Parathyroid adenoma (tissue), 2 donors: ENCODE data around the gene TSC22D2.

Experiments used
- H2AFZ ChIP-seq: fragments of 300-600 bp; sonication (generic); one replicate; pipeline ENCODE4 v1.7.0; 2017; ENCODE audit warnings: antibody characterized with exemption, mild to moderate bottlenecking
- H3K27ac ChIP-seq: fragments of 300-600 bp; sonication (generic); one replicate; pipeline ENCODE4 v1.7.0; 2017
- H3K27me3 ChIP-seq: fragments of 300-600 bp; sonication (generic); one replicate; pipeline ENCODE4 v1.7.0; 2017; ENCODE audit warnings: low read length; ENCODE audit not compliant: control insufficient read depth, insufficient read depth
- H3K36me3 ChIP-seq: fragments of 300-600 bp; sonication (generic); one replicate; pipeline ENCODE4 v1.7.0; 2017; ENCODE audit warnings: low read length; ENCODE audit not compliant: control insufficient read depth, insufficient read depth
- H3K4me1 ChIP-seq: fragments of 300-600 bp; sonication (generic); one replicate; pipeline ENCODE4 v1.7.0; 2017; ENCODE audit warnings: control low read depth
- H3K4me2 ChIP-seq: fragments of 300-600 bp; sonication (generic); one replicate; pipeline ENCODE4 v1.7.0; 2017; ENCODE audit warnings: low read length
- H3K4me3 ChIP-seq: fragments of 300-600 bp; sonication (generic); one replicate; pipeline ENCODE4 v1.7.0; 2017; ENCODE audit warnings: low read depth, low read length
- H3K79me2 ChIP-seq: fragments of 300-600 bp; sonication (generic); one replicate; pipeline ENCODE4 v1.7.0; 2017; ENCODE audit warnings: control low read depth
- H3K9ac ChIP-seq: fragments of 300-600 bp; sonication (generic); one replicate; pipeline ENCODE4 v1.7.0; 2017; ENCODE audit warnings: mild to moderate bottlenecking
- H3K9me3 ChIP-seq: fragments of 300-600 bp; sonication (generic); one replicate; pipeline ENCODE4 v1.7.0; 2017; ENCODE audit warnings: low read length; ENCODE audit not compliant: control insufficient read depth
- CTCF ChIP-seq: fragments of 300-600 bp; sonication (generic); IDR thresholded peaks from one replicate; pipeline ENCODE4 v1.7.0; 2017; ENCODE audit warnings: antibody characterized with exemption, mild to moderate bottlenecking
- donor health status: primary hyperparathyroidism.

Gene TSC22D2

GRCh38 chr3:150408221-150409124 lies at the start of gene TSC22D2:
TSS of gene TSC22D2 (plus strand) at chr3:150408298. CDS start at chr3:150409351, 1,053 bp downstream.
- Histone ChIP-seq H3K9ac (peak within 1 kb of the TSS; percentile 95), H3K36me3 (no peaks in the 10 kb centered on the region), H3K79me2 (peaks cover 24% of the 10 kb centered on the region), H3K4me3 (peak within 1 kb of the TSS; percentile 80), H3K9me3 (no peaks in the 10 kb centered on the region), H3K4me2 (peak within 1 kb of the TSS; percentile 85), H3K27ac (peak within 1 kb of the TSS; percentile 98), H3K27me3 (no peaks in the 10 kb centered on the region), H2AFZ (peak within 1 kb of the TSS; percentile 95), H3K4me1 (peaks cover 4% of the 10 kb centered on the region)
- TF ChIP-seq CTCF = no peak

- Histone ChIP-seq H3K4me3 (no peak overlapping the region), H3K79me2 (no peaks in the 10 kb centered on the region), H3K27ac (no peak overlapping the region), H2AFZ (no peak overlapping the region), H3K9ac (no peak overlapping the region), H3K4me2 (no peak overlapping the region), H3K4me1 (no peaks in the 10 kb centered on the region), H3K9me3 (no peaks in the 10 kb centered on the region), H3K36me3 (no peaks in the 10 kb centered on the region), H3K27me3 (no peaks in the 10 kb centered on the region)
- no peak for TF ChIP-seq CTCF
Observed at GRCh38 chr3:150359381-150359780, 48.7 kb upstream of the TSC22D2 start.

DNA sequence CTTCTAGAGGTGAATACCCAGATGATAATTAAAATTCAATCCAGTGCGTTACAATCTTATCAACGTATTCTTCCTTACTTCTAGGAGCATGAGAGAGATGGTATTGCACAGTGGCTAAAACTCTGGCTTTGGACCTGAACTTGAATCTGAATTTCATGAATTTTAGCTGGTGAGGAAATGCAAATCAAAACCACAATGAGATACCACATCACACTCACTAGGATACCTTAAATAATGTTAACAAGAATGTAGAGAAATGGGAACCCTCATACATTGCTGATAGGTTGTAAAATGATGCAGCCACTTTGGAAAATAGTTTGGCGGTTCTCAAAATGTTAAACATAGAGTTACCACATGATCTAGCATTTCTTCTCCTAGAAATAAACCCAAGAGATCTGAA lies 47.1 kb upstream of the TSC22D2 start:
- no peak overlapping the region for H3K4me3 ChIP-seq
- H3K9ac ChIP-seq = no peak overlapping the region
- H3K36me3 ChIP-seq = no peaks in the 10 kb centered on the region
- H3K27me3 ChIP-seq = no peaks in the 10 kb centered on the region
- no peaks in the 10 kb centered on the region for H3K9me3 ChIP-seq
- H3K4me1 ChIP-seq = no peaks in the 10 kb centered on the region
- no peak overlapping the region for H3K4me2 ChIP-seq
- H3K79me2 ChIP-seq = no peaks in the 10 kb centered on the region
- no peak for TF ChIP-seq CTCF
- H2AFZ ChIP-seq = no peak overlapping the region
- H3K27ac ChIP-seq = no peak overlapping the region

GRCh38 chr3:150362515-150363302 lies 45.4 kb upstream of the TSC22D2 start:
- no peaks in the 10 kb centered on the region for H3K36me3 ChIP-seq
- H3K27ac ChIP-seq = no peak overlapping the region
- no peak overlapping the region for H2AFZ ChIP-seq
- no peak overlapping the region for H3K4me3 ChIP-seq
- TF ChIP-seq CTCF = no peak
- no peak overlapping the region for H3K4me2 ChIP-seq
- no peaks in the 10 kb centered on the region for H3K4me1 ChIP-seq
- no peak overlapping the region for H3K9ac ChIP-seq
- no peaks in the 10 kb centered on the region for H3K79me2 ChIP-seq
- no peaks in the 10 kb centered on the region for H3K27me3 ChIP-seq
- no peaks in the 10 kb centered on the region for H3K9me3 ChIP-seq
